22Rv1 (cell line): ENCODE results near the gene EFHD2.

ENCODE experiments used
- ZFX ChIP-seq: fragments of 450-650 bp; IDR thresholded peaks from 2 replicates; pipeline ENCODE4 v1.6.1; 2017; ENCODE audit warnings: antibody characterized with exemption, borderline replicate concordance
- TF ChIP-seq, protein P1 (sequence below): fragments of 450-650 bp; IDR thresholded peaks from 2 replicates; pipeline ENCODE4 v1.5.1; 2017; ENCODE audit warnings: mild to moderate bottlenecking

DNA sequence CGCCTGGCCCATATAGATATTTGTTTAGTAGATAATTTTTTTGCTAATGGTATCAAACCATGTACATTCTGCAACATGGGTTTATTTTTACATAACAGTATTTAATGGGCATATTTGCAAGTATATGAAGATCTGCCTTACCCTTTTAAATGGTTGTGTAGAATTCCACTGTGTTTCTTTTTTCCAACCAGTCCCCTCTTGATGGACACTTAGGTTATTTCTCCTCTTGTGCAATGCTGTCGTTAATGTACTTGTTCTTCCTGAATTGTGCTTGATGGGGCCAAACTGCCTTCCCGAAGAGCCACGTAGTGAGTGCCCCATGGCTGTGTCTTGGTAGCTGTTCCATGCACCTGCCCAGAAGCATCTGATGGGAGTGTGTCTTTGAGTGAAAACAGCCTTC lies 39.4 kb upstream of the EFHD2 start:
- TF ChIP-seq, protein P1, sequence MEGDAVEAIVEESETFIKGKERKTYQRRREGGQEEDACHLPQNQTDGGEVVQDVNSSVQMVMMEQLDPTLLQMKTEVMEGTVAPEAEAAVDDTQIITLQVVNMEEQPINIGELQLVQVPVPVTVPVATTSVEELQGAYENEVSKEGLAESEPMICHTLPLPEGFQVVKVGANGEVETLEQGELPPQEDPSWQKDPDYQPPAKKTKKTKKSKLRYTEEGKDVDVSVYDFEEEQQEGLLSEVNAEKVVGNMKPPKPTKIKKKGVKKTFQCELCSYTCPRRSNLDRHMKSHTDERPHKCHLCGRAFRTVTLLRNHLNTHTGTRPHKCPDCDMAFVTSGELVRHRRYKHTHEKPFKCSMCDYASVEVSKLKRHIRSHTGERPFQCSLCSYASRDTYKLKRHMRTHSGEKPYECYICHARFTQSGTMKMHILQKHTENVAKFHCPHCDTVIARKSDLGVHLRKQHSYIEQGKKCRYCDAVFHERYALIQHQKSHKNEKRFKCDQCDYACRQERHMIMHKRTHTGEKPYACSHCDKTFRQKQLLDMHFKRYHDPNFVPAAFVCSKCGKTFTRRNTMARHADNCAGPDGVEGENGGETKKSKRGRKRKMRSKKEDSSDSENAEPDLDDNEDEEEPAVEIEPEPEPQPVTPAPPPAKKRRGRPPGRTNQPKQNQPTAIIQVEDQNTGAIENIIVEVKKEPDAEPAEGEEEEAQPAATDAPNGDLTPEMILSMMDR: no peak
- TF ChIP-seq ZFX: no peak
